PC-3 (cell line): Measurements from ENCODE around the gene PLEKHM2.

Source experiments
- EZH2 ChIP-seq: fragments of 300-600 bp; sonication (generic); IDR thresholded peaks from one replicate; pipeline ENCODE4 v1.6.1; 2017; ENCODE audit warnings: antibody characterized with exemption, mild to moderate bottlenecking, low read length; ENCODE audit not compliant: unreplicated experiment
- EZH2phosphoT487 ChIP-seq: fragments of 300-600 bp; sonication (generic); IDR thresholded peaks from 2 replicates; pipeline ENCODE4 v1.6.1; 2018; ENCODE audit warnings: mild to moderate bottlenecking, antibody characterized with exemption, low read length, borderline replicate concordance
- TF ChIP-seq, protein P1 (sequence below): fragments of 300-600 bp; sonication (generic); conservative IDR thresholded peaks from 2 replicates; pipeline ENCODE4 v1.5.1; 2017; ENCODE audit warnings: antibody characterized with exemption, low read depth, mild to moderate bottlenecking, low read length

- TF ChIP-seq EZH2 (no peak), EZH2phosphoT487 (no peak)
- TF ChIP-seq, protein P1, sequence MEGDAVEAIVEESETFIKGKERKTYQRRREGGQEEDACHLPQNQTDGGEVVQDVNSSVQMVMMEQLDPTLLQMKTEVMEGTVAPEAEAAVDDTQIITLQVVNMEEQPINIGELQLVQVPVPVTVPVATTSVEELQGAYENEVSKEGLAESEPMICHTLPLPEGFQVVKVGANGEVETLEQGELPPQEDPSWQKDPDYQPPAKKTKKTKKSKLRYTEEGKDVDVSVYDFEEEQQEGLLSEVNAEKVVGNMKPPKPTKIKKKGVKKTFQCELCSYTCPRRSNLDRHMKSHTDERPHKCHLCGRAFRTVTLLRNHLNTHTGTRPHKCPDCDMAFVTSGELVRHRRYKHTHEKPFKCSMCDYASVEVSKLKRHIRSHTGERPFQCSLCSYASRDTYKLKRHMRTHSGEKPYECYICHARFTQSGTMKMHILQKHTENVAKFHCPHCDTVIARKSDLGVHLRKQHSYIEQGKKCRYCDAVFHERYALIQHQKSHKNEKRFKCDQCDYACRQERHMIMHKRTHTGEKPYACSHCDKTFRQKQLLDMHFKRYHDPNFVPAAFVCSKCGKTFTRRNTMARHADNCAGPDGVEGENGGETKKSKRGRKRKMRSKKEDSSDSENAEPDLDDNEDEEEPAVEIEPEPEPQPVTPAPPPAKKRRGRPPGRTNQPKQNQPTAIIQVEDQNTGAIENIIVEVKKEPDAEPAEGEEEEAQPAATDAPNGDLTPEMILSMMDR, result no peak
These were observed 1.2 kb upstream of the PLEKHM2 start for GRCh38 chr1:15682936-15683341.
